Activated CD8-positive, alpha-beta memory T cell treated with anti-CD3 and anti-CD28 coated beads for 48 hours (primary cell): ENCODE results near the gene SGPP1.
"Not testable (repeated sequence)": the region's sequence is repeated elsewhere in the genome, so short reads cannot be mapped to it uniquely, and the experiment has no call there.

Experiments used
- DNase-seq, 3 experiments: peaks; one replicate each; pipeline ENCODE4 v3.0.0-alpha.2; 2020; ENCODE audit warnings: low read depth in 2 of 3, low spot score in 2 of 3

Gene SGPP1

GRCh38 chr14:63726499-63726898 lies 1.4 kb downstream of the SGPP1 start:
- DNase-seq = no peak

- DNase-seq = no peak
Measured at GRCh38 chr14:63725786-63726460, 1.9 kb downstream of the SGPP1 start.

- DNase-seq = no peak
Measured at GRCh38 chr14:63717702-63718101, 10.2 kb downstream of the SGPP1 start.

- DNase-seq = no peak
Measured at GRCh38 chr14:63715360-63715759, 12.5 kb downstream of the SGPP1 start.

- no peak for DNase-seq
Measured at GRCh38 chr14:63713764-63714163, 14.1 kb downstream of the SGPP1 start.

- no peak for DNase-seq
Measured at GRCh38 chr14:63713058-63713457, 14.8 kb downstream of the SGPP1 start.

GRCh38 chr14:63712123-63712522 lies 15.7 kb downstream of the SGPP1 start:
- DNase-seq = no peak

GRCh38 chr14:63710497-63710896 lies 17.4 kb downstream of the SGPP1 start:
- no peak for DNase-seq

GRCh38 chr14:63709589-63709988 lies 18.3 kb downstream of the SGPP1 start:
- DNase-seq = no peak

GRCh38 chr14:63707216-63707615 lies 20.6 kb downstream of the SGPP1 start:
- DNase-seq = no peak

GRCh38 chr14:63705561-63706070 lies 22.2 kb downstream of the SGPP1 start:
- no peak for DNase-seq

- not testable (repeated sequence) for DNase-seq
Measured at GRCh38 chr14:63702530-63702929, 25.3 kb downstream of the SGPP1 start.

- no peak for DNase-seq
Measured at GRCh38 chr14:63701606-63702299, 26.1 kb downstream of the SGPP1 start.

- no peak for DNase-seq
Measured at GRCh38 chr14:63692310-63693020, 35.4 kb downstream of the SGPP1 start.

GRCh38 chr14:63689132-63689531 lies 38.7 kb downstream of the SGPP1 start:
- no peak for DNase-seq

GRCh38 chr14:63686926-63687325 lies 40.9 kb downstream of the SGPP1 start:
- no peak for DNase-seq

GRCh38 chr14:63685401-63685800 lies 42.5 kb downstream of the SGPP1 start:
- DNase-seq = no peak

- DNase-seq = no peak
Measured at GRCh38 chr14:63682727-63683593, 44.9 kb downstream of the SGPP1 start.

- no peak for DNase-seq
Measured at GRCh38 chr14:63678536-63678935, 49.3 kb downstream of the SGPP1 start.

- DNase-seq = no peak
Measured at GRCh38 chr14:63677891-63678379, 49.9 kb downstream of the SGPP1 start.

- DNase-seq = no peak
Measured at GRCh38 chr14:63676615-63677014, 51.2 kb downstream of the SGPP1 start.
